ENCODE data around the gene ERC1.
A peak's percentile ranks its signal among the peaks of the same experiment; 100 is the strongest.
"Not testable (repeated sequence)": the region's sequence is repeated elsewhere in the genome, so short reads cannot be mapped to it uniquely, and the experiment has no call there.

ERC1 gene

DNA sequence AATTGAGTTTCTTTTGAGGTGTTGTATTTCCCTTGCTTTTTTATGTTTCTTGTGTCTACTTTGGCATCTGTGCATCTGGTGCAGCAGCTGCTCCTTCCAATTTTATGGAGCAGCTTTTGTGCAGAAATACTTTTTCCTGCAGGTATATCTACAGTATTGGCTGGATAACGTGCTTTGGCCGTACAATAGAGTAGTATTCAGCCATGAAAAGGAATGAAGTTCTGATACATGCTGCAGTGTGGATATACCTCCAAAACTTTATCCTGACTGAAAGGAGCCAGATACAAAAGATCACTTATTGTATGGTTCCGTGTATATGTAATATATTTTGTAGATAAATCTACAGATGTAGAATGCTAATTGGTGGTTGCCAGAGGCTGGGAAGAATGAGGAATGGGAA, 74.6 kb downstream of the ERC1 start:
- DNase-seq (ENCODE audit: insufficient read length, low spot score), result no peak
- FAIRE-seq, result no peak

DNA sequence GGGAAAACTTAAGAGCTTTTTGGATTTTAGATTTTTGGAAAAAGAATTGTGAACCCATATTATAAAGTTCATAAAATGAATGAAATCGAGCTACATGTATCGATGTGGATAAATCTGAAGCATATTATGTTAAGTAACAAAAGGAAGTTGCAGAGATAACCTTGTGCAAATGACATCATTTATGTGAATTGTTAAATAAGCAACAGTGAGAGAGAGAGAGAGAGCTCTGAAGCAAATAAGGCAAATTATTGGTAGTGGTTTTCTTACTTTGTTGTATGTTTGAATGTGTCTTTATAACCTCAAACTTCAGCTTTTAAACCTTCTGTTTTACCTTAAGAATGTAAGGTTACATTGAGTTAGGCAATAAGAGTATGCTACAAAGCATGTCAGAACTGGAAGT, 78.8 kb downstream of the ERC1 start:
- DNase-seq (ENCODE audit: insufficient read length, low spot score) (no peak), FAIRE-seq (no peak)

DNA sequence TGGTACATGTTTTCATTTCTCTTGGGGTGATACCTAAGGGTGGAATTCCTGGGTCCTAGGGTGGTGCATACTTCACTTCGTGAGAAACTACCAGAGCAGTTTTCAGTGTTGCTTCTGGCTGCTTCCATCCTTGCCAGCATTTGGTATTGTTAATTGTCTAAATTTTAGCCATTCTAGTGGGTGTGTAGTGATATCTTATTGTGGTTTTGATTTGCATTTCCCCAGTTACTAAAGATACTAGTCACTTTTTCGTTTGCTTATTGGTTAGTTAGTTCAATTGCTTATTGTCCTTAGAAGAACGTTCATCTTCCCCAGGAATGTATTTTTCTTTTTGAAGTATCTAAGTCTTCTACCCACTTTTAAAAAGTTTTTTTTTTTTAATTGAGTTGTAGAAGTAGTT, 80.2 kb downstream of the ERC1 start:
- no peak for DNase-seq (ENCODE audit: insufficient read length, low spot score)
- FAIRE-seq, result no peak

DNA sequence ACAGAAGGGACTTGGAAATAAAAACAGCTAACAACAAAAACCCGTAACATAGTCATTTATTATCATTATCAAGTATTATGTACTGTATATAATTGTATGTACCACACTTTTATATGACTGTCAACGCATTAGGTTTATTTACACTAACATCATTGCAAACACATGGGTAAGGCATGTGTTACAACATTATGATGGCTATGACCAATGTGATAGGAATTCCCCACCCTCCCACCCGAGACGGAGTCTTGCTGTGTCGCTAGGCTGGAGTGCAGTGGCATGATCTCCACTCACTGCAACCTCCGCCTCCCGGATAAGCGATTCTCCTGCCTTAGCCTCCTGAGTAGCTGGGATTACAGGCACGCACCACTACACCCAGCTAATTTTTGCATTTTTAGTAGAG, 82.6 kb downstream of the ERC1 start:
- no peak for FAIRE-seq

DNA sequence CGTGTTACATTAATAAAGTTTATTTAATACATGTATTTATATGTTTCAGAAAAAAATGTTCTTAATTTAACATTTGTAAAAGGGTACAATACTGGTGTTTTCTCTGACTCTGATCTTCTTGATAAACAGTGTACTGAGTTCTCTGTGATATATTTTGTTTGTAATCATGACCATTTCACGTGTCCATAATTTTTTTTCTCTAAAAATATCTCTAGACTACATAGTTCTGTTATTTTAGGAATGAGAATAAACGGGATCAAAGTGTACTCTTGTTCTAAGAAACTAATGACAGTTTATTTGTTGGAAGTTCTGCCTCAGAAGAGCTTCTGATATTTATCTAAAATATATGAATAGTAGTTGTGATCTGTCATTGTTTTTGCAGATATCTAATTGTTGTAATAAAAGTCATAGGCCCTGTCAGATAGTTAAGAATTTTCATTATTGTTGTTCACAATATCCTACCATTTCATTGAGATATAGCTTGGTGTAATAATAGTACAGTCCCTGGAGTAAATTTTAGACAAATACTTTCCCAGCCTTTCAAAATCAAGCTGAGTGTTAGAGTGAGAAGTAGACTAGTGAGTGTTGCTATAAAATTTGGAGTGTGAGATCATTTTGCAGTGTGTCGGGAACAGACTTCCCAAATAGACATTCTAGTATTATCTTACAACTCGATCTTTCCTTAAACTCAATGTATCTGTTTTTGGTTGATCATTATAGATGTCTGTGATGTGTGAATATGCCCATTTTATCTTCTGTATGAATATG, 86.2 kb downstream of the ERC1 start:
- no peak for FAIRE-seq
- no peak for DNase-seq (ENCODE audit: insufficient read length, low spot score)

More for the DNA sequence above, 82.6 kb downstream of the ERC1 start:
- DNase-seq (ENCODE audit: insufficient read length, low spot score), result no peak

DNA sequence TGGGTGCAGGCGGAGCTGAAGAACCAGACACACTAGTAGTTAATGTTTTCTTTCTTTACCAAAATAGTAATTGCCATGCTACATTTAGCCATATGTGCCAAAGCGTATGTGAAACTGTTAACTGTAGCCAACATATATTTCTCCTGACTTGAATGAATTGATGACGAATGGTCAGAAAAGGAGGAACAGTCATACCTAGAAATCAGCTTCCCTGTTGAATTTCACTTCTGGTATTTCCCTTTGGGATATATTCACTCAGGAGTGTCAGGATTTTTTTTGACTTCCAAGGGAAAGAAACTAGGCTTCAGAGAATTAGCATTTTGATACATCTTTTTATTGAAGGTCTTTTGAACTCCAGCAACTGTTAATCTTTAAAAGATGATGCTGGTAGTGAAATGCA, 87.0 kb downstream of the ERC1 start:
- no peak for FAIRE-seq
- DNase-seq (ENCODE audit: insufficient read length, low spot score), result no peak

DNA sequence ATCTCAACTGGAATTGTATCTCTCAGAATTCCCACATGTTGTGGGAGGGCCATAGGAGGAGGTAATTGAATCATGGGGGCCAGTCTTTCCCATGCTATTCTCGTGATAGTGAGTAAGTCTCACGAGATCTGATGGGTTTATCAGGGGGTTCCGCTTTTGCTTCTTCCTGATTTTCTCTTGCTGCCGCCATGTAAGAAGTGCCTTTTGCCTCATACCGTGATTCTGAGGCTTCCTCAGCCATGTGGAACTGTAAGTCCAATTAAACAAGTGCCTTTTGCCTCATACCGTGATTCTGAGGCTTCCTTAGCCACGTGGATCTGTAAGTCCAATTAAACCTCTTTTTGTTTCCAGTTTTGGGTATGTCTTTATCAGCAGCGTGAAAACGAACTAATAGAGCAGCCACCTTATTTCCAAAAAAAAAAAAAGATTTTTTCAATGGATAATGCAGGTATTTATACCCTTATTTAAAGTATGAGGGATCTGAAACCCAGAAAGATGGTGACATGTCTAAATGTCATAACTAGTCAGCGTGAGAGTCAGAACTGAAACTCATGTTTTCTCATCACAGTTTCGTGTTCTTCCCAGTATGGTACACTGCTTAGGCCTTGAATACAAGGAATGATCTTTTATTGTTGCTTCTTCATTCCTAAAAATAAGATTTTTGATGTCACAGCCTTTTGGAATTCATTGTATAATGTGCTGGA, 89.6 kb downstream of the ERC1 start:
- no peak for FAIRE-seq

DNA sequence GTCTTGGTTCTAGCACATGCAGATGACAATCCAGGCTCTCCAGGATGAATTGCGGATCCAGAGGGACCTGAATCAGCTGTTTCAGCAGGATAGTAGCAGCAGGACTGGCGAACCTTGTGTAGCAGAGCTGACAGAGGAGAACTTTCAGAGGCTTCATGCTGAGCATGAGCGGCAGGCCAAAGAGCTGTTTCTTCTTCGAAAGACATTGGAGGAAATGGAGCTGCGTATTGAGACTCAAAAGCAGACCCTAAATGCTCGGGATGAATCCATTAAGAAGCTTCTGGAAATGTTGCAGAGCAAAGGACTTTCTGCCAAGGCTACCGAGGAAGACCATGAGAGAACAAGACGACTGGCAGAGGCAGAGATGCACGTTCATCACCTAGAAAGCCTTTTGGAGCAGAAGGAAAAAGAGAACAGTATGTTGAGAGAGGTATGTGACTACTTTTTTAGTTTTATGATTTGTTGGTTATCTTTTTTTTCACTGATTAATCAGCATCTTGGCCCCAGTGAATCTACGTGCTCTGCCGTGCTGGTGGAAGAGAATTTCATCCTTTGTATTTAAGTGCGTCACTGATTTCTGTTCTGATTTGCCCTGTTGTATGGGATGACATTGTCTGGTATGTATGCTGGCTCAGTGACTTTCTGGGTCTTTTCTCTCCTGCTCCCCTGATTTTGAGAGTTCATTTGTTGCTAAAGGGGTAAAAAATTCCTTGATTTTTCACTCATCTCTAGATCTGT, 92.3 kb downstream of the ERC1 start:
- DNase-seq (ENCODE audit: insufficient read length, low spot score) (no peak), FAIRE-seq (no peak)

More for the DNA sequence above, 89.6 kb downstream of the ERC1 start:
- DNase-seq (ENCODE audit: insufficient read length, low spot score), result no peak

DNA sequence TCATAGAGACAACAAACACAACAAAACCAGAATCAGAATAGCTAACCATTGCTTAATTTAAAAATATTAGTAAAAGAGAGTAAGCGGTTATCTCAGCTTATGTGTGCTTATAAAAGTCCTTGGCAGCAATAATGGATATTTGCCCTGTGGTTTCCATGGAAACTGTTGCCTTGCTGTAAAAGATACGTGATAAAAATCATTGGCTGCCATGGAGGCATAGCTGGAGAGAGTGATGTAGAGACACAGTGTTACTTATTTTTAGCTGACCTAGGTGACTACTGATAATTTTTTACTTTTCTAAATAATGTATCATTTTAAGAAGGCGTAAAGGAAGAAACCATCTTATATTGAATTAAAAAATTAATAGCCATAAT, 92.9 kb downstream of the ERC1 start:
- DNase-seq (ENCODE audit: insufficient read length, low spot score) (no peak), FAIRE-seq (no peak)

DNA sequence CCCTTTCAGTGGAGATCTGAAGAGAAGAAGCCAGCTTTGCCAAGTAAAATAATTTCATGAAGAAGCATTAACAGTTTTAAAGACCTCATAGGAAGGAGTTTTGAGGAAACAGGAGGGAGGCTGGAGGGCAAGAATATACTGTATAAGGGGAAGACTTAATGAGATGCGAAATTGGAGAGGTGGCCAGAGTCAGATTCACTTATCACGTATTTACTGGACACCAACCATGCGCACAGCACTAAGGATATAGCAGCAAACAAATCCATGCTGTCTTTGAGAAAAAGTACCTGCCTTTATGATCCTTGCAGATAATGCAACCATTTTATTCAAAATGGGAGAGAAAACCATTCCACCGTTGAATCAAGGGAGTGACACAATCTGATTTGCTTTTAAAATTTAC, 100.3 kb downstream of the ERC1 start:
- DNase-seq (ENCODE audit: insufficient read length, low spot score) (no peak), FAIRE-seq (no peak)

DNA sequence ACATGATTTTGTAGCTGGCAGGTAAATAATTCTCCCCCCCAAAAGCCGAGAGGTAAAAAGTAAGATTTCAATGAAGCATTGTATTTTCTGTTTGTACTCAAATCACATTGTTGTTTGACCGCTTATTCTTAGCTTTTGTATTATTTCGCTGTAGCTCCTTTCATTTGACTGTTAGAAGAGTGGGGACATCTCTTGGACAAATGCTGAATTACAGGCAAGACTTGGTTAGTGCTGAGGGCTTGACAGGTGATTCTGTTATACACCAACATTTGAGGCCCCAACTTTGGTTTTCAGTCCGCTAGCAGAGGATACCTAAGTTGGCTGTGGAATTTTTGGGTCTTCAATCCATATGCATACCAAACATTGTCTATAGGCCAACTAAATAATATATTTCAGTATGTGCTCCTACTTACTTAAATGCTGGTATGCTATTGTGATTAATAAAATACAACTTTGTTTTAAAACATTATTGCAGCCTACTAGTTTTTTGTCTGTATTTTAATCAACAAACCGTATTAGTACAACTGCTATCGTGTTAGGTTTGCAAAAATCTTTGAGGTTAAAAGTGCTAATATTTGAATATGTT, 102.2 kb downstream of the ERC1 start:
- FAIRE-seq (no peak), DNase-seq (ENCODE audit: insufficient read length, low spot score) (peak; percentile 59)

DNA sequence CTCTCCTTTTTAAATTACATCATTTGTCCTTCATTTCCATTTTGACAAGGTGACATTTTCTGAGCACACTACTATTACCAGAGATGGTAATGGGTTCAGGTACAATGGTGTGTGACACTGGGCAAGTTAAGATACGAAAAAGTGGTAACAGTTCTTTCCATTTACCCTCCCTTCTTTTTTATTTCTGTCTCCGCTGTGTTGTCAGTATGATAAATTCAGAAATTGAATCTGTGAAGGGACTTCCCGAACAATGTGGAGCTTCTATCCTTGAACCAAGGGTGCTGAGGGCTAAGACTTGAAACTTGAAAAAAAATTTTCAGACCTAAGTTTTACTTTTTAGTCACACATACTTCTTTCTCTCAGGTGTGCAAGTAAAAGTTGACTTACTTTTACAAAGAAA, 103.7 kb downstream of the ERC1 start:
- DNase-seq (ENCODE audit: insufficient read length, low spot score) (no peak), FAIRE-seq (no peak)

DNA sequence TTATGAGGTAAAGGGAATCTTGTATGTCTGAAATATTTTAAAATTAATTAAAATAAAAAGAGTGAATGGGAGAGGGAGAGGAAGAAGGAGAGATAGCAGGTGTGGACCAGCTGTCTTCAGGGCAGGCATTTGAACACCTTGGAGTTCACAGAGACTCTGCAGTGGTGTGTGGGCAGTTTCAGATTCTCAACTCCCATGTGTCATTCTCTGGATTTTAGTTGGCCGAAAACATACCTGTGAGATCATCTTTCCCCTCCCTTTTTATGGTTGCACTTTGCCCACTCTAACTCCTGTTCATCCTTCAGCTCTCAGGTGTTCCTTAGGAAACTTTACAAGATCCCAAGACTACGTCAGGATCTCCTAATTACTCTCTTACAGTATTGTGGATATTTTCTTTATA, 108.1 kb downstream of the ERC1 start:
- FAIRE-seq, result no peak
- no peak for DNase-seq (ENCODE audit: insufficient read length, low spot score)

DNA sequence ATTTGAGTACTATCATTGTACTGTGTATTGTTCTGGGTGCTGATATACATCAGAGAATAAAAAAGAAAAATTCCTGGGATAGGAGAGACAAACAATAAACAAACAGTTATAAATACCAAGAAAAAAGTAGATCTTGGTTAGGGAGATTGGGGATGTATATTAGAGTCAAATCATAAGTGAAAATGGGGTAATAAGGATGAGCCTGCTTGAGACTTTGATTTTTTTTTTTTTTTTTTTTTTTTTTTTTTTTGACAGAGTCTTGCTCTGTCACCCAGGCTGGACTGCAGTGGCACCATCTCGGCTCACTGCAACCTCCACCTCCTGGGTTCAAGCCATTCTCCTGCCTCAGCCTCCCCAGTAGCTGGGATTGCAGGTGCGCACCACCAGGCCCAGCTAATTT, 108.6 kb downstream of the ERC1 start:
- DNase-seq (ENCODE audit: insufficient read length, low spot score); FAIRE-seq: not testable (repeated sequence)

DNA sequence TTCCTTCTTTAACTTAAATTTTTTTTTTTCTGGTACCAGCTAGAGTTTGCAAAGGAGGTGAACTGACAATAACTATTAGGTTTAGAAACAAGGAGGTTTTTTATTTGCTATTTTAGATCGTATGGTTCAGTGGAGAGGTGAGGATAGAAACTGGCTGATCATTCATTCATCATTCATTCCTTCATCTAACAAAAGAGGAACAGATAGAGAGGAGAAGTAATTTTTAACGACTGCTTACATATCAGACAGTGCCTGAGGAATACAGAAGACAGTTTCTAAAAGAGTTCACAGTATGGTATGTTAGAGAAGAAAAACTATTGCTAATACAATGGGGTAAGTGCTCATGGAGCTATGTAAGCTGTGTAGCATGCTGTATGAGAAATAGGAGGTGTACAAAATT, 111.1 kb downstream of the ERC1 start:
- no peak for DNase-seq (ENCODE audit: insufficient read length, low spot score)

DNA sequence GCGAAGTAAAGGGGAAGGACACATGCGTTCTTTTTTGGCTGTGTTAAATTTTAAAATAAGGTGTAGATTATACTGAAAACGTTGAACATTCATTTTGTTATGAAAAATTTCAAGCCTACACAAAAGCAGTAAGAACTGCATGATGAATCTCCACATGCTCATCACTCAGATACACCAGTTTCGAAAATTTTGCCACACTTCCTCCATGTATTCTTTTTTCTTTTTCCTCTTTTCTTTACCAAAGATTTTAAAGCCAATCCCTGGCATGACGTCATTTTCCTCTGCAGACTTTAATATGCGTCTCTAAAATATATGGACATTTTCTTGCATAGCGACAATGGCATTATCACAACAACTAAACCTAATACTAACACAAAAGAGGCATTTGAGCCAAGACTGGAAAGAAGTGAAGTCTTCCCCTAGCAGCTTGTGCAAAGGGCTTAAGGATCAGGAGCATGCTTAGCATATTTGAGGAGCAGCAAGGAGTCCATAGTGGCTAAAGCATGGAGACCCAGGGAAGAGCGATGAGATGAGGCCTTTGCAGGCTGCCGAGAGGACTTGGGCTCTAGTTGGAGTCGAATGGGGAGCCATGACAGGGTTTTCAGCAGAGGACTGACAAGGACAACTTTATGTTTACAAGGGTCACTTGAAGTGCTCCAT, 111.9 kb downstream of the ERC1 start:
- FAIRE-seq (no peak), DNase-seq (ENCODE audit: insufficient read length, low spot score) (no peak)

More for the DNA sequence above, 111.1 kb downstream of the ERC1 start:
- FAIRE-seq, result no peak

DNA sequence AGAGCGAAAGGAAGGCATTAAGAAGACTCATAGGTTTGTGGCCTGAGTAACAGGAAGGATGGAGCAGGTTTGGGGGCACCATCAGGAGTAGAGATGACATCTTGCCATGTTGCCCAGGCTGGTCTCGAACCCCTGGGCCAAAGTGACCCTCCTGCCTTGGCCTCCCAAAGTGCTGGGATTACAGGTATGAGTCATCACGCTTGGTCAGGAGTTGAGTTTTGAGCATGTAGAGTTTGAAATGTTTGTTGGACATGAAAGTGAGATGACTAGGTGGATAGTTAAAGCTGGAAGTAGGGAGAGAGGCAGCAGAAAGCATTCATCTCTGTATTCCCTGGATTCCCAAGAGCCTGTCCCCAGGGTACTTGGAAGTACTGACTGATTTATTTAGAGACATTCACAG, 112.6 kb downstream of the ERC1 start:
- FAIRE-seq, result no peak
- DNase-seq (ENCODE audit: insufficient read length, low spot score), result no peak

DNA sequence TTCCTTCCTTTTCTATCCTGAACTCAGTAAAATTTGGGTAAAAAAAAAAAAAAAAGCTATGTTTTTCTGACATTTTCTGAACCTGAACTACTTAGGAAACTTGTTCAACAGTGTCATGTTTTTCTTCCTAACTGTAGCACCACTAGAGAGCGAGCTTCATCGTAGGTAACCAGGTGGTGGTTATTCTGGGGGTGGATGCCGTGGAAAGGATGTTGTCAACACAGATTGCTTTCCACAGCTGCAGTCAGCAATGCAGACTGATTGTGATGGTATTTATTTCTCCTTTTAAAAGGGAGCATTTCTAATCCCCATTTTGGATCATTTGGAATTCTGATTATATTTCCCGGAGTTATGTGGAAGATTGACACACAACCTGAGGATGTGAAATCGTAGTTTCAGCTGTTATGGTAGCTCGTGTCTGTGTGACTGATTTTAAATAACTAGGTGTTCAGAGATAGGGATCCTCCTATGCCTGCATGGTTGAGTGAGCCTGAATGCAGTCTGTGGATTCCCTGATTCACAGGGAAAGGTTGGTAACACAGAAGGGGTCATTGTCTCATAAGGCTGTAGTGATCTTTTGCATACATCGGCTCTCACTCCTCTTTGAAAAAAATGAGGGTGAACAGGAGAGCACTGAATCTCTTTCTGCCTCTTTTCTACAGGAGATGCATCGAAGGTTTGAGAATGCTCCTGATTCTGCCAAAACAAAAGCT, 113.2 kb downstream of the ERC1 start:
- no peak for DNase-seq (ENCODE audit: insufficient read length, low spot score)
- FAIRE-seq, result no peak

DNA sequence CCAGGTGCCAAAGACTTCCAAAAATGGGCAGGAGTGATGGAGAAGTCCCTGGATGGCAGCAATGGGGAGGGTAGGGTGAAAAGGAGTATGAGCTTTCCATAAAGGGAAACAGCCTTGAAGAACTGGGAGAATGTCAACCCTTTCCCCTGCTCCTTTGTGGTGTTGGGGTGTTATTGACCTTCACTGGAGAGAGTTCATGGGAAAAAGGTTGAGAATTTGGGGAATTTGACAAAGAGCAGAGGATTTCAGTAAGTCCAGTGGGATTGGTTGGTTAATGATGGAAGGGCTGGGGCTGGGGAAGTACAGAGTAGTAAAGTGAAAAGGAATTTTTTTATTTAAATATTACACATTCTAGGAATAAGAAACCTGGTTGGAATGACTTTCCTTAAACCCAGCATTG, 116.6 kb downstream of the ERC1 start:
- DNase-seq (ENCODE audit: insufficient read length, low spot score) (no peak), FAIRE-seq (no peak)

DNA sequence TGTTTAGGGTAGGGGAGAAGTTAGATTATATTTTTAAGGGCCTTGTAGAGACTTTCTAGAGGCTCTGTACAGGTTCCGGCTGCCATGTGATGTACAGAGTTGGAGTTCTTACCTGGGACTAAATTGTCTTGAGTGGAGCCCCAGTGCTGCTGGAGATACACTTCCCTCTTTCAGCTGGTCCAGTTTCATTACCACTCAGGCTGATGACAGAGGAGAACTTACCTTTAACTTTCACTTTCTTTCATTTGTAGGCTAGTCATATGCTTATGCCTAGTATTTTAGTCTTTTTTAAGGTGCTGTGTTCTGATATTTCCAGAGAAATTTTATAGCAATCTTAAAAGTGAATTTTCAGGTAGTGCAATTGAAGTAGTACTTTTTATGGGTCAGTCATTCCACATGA, 117.3 kb downstream of the ERC1 start:
- FAIRE-seq (no peak), DNase-seq (ENCODE audit: insufficient read length, low spot score) (no peak)
